ENCODE results near the gene SAT1. TPM values are rescaled to one million over a fixed set of nuclear protein-coding genes. Genes with fewer than 3 reads are reported as not detected.
A peak's percentile ranks its signal among the peaks of the same experiment; 100 is the strongest.

Gene SAT1
- total RNA-seq, 6 experiments from 2014 or later = 215 to 640 (median 291) TPM

DNA sequence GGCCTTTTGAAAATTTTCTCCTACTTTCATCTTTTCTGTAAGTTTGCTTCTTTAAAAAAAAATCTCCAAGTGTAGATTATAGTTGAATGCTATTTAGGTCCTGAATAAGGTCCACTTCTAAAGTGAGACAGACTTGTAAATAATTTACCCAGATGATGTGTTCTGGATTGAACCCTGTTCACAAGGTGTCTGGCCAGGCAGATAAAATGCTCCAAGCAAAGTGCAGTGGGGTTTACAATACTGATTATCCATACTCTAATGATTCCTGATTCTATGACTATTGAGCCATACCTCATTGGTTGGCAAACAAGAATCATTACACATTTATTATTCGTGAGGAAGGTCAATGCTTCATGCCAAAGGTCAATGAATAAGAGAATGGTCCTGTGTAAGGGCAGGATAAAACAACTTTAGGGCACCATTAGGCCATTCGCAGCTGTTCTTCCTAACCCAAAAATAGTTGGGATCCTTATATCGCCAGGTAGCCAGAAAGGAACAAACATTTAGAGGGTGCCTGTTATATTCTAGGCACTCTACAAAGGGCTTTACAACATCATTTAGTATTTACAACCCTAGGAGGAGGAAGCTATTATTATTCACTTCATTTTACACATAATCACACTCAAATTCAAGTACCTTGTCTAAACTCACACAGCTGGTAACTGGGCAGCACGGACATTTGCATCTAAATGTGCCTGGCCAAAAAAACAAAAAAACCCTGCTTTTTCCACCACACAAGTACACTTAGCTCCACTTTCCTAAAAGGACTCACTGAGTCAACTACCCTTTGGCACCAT, 18.6 kb upstream of the SAT1 start:
- ATAC-seq = peak; percentile 88 to 94 (median 90)
- Histone ChIP-seq H3K27ac (peak overlapping the region in 2 of 3 donors; percentile 36 to 50), H3K27me3 (no peaks in the 10 kb centered on the region), H3K4me1 (no peaks in the 10 kb centered on the region), H3K9me3 (no peaks in the 10 kb centered on the region), H3K36me3 (no peaks in the 10 kb centered on the region), H3K4me3 (no peak overlapping the region)
- DNase-seq = no peak
- no peak for TF ChIP-seq CTCF (IDR thresholded peaks at IDR 0.05)
- no peak for TF ChIP-seq POLR2A (IDR thresholded peaks at IDR 0.05)
- 31% methylated on average over 4 of the region's 4 CpGs for WGBS (ENCODE audit: insufficient coverage, low coverage, low lambda C conversion rate, missing lambda C conversion rate)
- intact Hi-C loops (cut with DNase I) = no loop called here

- H3K27ac ChIP-seq = no peak overlapping the region
- TF ChIP-seq CTCF (IDR thresholded peaks at IDR 0.05) = no peak
- no peak for TF ChIP-seq POLR2A (IDR thresholded peaks at IDR 0.05)
- H3K4me1 ChIP-seq = no peaks in the 10 kb centered on the region
- DNase-seq (no peak), ATAC-seq (no peak)
- no peak overlapping the region for H3K4me3 ChIP-seq
- H3K9me3 ChIP-seq = no peaks in the 10 kb centered on the region
- H3K36me3 ChIP-seq = no peaks in the 10 kb centered on the region
- intact Hi-C loops (cut with DNase I) = no loop called here
- 94% methylated on average over 5 of the region's 5 CpGs for WGBS (ENCODE audit: insufficient coverage, low coverage, low lambda C conversion rate, missing lambda C conversion rate)
- no peaks in the 10 kb centered on the region for H3K27me3 ChIP-seq
Measured at GRCh38 chrX:23765449-23765848, 17.5 kb upstream of the SAT1 start.

GRCh38 chrX:23765868-23766267, 17.1 kb upstream of the SAT1 start:
- 86% methylated on average over 10 of the region's 16 CpGs for WGBS (ENCODE audit: insufficient coverage, low coverage, low lambda C conversion rate, missing lambda C conversion rate)
- intact Hi-C loops (cut with DNase I) = no loop called here
- no peak for DNase-seq
- Histone ChIP-seq H3K27me3 (no peaks in the 10 kb centered on the region), H3K4me3 (no peak overlapping the region), H3K36me3 (no peaks in the 10 kb centered on the region), H3K4me1 (no peaks in the 10 kb centered on the region), H3K27ac (no peak overlapping the region), H3K9me3 (no peaks in the 10 kb centered on the region)
- ATAC-seq = peak in 1 of 4 donors; percentile 22
- TF ChIP-seq CTCF (IDR thresholded peaks at IDR 0.05) (no peak), POLR2A (IDR thresholded peaks at IDR 0.05) (no peak)

DNA sequence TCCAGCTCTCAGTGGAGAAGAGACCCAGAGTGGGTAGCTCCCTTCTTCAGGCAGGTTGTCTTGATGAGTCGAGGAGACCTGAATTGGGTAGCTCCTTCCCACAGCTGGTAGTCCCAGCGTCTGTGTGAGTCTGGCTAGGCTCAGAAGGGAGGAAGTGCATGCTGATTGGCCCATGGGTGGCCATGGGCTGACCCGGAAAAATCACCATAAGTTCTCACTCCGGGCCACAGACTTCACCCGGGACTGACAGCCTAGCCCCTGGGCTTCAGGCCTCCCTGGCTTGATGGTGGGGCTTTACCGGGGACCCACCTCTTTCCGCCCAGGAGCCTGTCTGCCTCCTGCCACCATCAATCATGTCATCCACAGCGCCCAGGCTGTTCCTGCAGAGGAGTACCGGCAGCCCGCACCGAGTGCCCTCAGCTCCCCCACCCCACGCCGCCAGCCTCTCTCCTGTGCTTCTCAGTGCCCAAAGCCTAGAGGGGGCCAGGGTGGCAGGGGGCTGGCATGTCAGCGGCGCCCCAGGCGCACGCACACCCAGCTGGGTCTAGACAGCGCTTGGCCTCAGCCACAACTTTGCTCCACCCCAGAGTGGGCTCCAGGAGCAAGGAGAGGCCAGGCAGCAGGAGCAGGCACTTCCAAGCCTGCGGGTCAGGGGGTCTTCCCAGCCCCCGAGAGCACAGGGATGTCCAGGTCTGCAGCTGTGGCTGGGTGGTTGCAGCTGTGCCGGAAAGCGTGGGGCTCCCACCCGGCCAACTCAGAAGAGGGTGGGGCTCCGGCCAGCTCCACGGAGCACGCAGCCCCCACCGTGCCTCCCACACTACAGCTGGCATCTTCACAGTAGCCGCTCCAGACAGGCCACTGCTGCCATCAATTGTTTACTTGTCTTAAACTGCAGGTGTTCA, 16.1 kb upstream of the SAT1 start:
- WGBS (ENCODE audit: insufficient coverage, low coverage, low lambda C conversion rate, missing lambda C conversion rate) = 60% methylated on average over 2 of the region's 28 CpGs
- H3K4me1 ChIP-seq = peaks cover 0 to 7% (median 0%) of the 10 kb centered on the region in 4 donors
- H3K27ac ChIP-seq = no peak overlapping the region
- H3K27me3 ChIP-seq = no peaks in the 10 kb centered on the region
- intact Hi-C loops (cut with DNase I) = no loop called here
- no peak overlapping the region for H3K4me3 ChIP-seq
- DNase-seq (no peak), ATAC-seq (peak in 1 of 4 donors; percentile 29)
- no peak for TF ChIP-seq POLR2A (IDR thresholded peaks at IDR 0.05)
- TF ChIP-seq CTCF (IDR thresholded peaks at IDR 0.05) = no peak
- H3K9me3 ChIP-seq = no peaks in the 10 kb centered on the region
- H3K36me3 ChIP-seq = no peaks in the 10 kb centered on the region
